ENCODE data around the gene PLEKHM2. TPM values are rescaled to one million over a fixed set of nuclear protein-coding genes. Genes with fewer than 3 reads are reported as not detected.

PLEKHM2 gene
- total RNA-seq, 4 donors from 2014 or later = 51.3 to 61.6 (median 55.2) TPM

DNA sequence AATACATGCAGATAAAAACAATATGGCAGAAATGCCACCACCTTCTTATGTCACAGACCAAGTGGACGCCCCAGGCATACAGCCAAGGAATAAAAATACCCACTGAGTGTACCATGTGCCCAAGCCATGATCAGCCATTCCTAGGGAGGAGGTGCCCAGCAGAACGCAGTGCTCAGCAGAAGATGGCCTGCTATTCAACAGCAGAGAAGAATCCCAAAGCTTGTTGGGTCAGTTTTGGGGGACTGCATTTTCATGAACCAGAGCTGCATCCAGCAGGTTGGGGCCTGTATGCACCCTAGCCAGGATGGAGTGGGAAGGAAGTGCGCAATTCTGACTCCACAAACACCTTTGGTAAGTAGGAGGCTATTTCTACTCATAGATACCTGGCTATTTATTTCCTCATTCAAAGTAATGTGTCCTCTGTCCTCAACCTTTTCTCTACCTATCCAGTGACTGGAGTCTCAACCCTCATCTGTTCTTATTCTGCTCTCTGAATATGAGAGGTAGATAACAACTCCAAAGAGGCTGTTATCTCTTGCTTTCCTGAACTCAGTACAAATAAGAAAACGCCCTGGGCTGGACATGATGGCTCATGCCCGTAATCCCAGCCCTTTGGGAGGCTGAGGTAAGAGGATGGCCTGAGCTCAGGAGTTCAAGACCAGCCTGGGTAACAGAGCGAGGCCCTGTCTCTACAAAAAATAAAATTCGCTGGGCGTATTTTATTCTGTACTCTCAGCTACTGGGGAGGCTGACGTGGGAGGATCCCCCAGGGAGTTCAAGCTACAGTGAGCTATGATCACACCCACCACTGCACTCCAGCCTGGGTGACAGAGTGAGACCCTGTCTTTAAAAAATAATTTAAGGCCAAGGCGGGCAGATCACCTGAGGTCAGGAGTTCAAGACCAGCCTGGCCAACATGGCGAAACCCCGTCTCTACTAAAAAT, 2.5 kb upstream of the PLEKHM2 start:
- Histone ChIP-seq H3K36me3 (no peaks in the 10 kb centered on the region), H3K4me1 (peaks cover 49% of the 10 kb centered on the region), H3K27me3 (no peaks in the 10 kb centered on the region), H3K4me3 (no peak overlapping the region), H3K9me3 (no peaks in the 10 kb centered on the region), H3K27ac (peak overlapping the region; percentile 97)
- DNase-seq (ENCODE audit: low spot score in 2 of 2) = no peak
- 77% methylated on average over 12 of the region's 12 CpGs for WGBS
- TF ChIP-seq EP300 (IDR thresholded peaks at IDR 0.05) = no peak
- TF ChIP-seq, protein P1, sequence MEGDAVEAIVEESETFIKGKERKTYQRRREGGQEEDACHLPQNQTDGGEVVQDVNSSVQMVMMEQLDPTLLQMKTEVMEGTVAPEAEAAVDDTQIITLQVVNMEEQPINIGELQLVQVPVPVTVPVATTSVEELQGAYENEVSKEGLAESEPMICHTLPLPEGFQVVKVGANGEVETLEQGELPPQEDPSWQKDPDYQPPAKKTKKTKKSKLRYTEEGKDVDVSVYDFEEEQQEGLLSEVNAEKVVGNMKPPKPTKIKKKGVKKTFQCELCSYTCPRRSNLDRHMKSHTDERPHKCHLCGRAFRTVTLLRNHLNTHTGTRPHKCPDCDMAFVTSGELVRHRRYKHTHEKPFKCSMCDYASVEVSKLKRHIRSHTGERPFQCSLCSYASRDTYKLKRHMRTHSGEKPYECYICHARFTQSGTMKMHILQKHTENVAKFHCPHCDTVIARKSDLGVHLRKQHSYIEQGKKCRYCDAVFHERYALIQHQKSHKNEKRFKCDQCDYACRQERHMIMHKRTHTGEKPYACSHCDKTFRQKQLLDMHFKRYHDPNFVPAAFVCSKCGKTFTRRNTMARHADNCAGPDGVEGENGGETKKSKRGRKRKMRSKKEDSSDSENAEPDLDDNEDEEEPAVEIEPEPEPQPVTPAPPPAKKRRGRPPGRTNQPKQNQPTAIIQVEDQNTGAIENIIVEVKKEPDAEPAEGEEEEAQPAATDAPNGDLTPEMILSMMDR (IDR thresholded peaks at IDR 0.05) = no peak
- TF ChIP-seq POLR2A (IDR thresholded peaks at IDR 0.05) = no peak
- TF ChIP-seq POLR2AphosphoS5 (IDR thresholded peaks at IDR 0.05) = no peak

DNA sequence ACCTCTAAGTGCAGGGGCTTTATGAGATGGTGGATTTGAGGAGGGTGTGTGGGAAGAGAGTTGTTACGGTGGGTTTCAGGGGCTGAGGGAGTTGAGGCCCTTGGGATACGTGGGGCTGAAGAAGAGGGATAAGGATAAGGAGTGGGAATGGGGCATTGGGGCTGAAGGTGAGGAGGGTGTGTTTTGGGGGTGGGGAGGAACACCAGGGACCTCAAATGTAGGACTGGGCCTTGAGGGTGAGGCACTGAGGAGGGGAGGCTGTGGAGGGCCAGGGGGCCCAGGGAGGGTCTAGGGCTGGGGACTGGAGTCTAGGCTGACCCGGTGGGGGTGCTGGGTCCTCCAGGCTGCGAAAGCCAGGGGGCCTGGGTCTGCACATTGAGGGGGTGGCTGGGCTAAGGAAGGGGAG, 1.2 kb upstream of the PLEKHM2 start:
- H3K9me3 ChIP-seq = no peaks in the 10 kb centered on the region
- WGBS = 96% methylated on average over 4 of the region's 4 CpGs
- no peaks in the 10 kb centered on the region for H3K36me3 ChIP-seq
- H3K27me3 ChIP-seq = no peaks in the 10 kb centered on the region
- peaks cover 52% of the 10 kb centered on the region for H3K4me1 ChIP-seq
- H3K4me3 ChIP-seq = no peak overlapping the region
- no peak for DNase-seq (ENCODE audit: low spot score in 2 of 2)
- TF ChIP-seq POLR2A (IDR thresholded peaks at IDR 0.05) (no peak), EP300 (IDR thresholded peaks at IDR 0.05) (no peak), POLR2AphosphoS5 (IDR thresholded peaks at IDR 0.05) (no peak)
- TF ChIP-seq, protein P1 (IDR thresholded peaks at IDR 0.05) = no peak
- H3K27ac ChIP-seq = peak overlapping the region; percentile 97

DNA sequence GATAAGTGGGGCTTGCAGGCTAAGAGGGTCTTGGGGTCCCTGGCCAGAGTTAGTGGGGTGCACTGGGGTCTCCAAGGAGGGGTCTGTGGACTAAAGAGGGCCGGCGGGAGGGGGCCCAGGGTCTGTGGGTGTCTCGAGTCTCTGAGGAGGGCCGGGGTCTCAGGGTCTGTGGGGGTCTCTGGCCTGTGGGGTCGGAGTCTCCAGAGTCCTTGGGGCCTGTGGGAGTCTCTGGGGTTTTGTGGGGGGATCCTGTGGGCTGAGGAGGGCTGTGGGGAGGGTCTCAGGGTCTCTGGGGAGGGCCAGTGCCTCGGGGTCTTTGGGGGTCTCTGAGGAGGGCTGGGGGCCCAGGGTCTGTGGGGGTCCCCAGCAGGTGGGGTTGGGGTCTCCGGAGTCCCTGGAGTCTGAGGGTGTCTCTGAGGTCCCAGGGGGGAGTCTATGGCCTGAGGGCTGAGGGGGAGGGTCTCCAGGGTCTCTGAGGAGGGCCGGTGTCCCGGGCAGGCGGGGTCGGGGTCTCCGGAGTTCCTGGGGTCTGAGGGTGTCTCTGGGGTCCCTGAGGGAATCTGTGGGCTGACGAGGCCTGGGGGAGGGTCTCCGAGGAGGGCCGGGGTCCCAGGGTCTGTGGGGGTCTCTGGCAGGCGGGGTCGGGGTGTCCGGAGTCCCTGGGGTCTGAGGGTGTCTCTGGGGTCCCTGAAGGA, 628 bp upstream of the PLEKHM2 start:
- TF ChIP-seq POLR2AphosphoS5 (IDR thresholded peaks at IDR 0.05) (no peak), EP300 (IDR thresholded peaks at IDR 0.05) (no peak), POLR2A (IDR thresholded peaks at IDR 0.05) (no peak)
- TF ChIP-seq, protein P1 (IDR thresholded peaks at IDR 0.05) = no peak
- H3K4me3 ChIP-seq = peak overlapping the region; percentile 94
- H3K4me1 ChIP-seq = peaks cover 52% of the 10 kb centered on the region
- no peaks in the 10 kb centered on the region for H3K36me3 ChIP-seq
- DNase-seq (ENCODE audit: low spot score in 2 of 2) = no peak
- no peaks in the 10 kb centered on the region for H3K27me3 ChIP-seq
- peak overlapping the region; percentile 97 for H3K27ac ChIP-seq
- WGBS = 69% methylated on average over 8 of the region's 18 CpGs
- no peaks in the 10 kb centered on the region for H3K9me3 ChIP-seq

DNA sequence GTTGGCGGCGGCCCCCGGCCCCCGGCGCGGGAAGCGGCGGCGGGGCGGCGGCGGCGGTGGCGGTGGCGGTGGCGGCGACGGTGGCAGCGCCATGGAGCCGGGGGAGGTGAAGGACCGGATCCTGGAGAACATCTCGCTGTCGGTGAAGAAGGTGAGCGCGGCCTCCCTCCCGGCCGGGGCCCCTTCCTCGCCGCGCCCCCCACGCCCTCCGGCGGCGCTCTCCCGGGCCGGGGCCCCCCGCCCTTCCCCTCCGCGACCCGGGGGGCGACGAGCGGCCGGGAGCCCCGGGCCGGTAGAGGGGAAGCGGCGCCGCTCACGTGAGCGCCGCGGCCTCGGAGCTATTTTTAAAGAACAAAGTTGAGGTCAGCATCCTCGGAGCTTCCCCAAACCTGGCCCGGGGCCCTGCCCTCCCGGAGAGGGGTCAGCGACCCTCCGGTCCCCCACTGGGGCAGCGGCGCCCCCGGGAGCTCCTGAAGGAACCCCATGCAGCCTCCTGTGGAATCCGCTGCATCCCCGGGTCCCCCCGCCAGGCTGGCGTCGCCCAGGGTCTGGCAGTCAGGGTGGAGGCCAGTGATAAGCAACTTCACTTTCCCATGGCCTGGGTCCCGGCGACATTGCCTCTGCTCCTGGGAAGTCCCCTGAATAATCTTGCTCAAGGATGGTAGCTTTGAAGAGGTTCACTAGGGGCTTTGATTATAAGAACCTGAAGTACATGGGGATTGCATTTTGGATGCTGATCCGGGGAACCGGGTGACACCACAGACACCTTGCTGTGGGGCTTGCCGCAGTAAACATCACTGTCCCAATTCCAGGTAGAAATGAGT, 560 bp downstream of the PLEKHM2 start:
- H3K4me3 ChIP-seq = peak overlapping the region; percentile 94
- H3K27ac ChIP-seq = peak overlapping the region; percentile 97
- no peaks in the 10 kb centered on the region for H3K36me3 ChIP-seq
- no peaks in the 10 kb centered on the region for H3K9me3 ChIP-seq
- H3K4me1 ChIP-seq = peaks cover 52% of the 10 kb centered on the region
- TF ChIP-seq, protein P1 (IDR thresholded peaks at IDR 0.05) = no peak
- no peak for TF ChIP-seq POLR2AphosphoS5 (IDR thresholded peaks at IDR 0.05)
- TF ChIP-seq POLR2A (IDR thresholded peaks at IDR 0.05) = peak in 1 of 2 donors; percentile 48
- H3K27me3 ChIP-seq = no peaks in the 10 kb centered on the region
- DNase-seq (ENCODE audit: low spot score in 2 of 2) = peak; percentile 82 to 85
- under 1% methylated on average over 47 of the region's 72 CpGs for WGBS

Measured in suprapubic skin (tissue), 4 donors.